Calu3 (cell line): ENCODE results near the gene EYS. TPM values are rescaled to one million over a fixed set of nuclear protein-coding genes. Genes with fewer than 3 reads are reported as not detected.
"Not testable (repeated sequence)": the region's sequence is repeated elsewhere in the genome, so short reads cannot be mapped to it uniquely, and the experiment has no call there.

Source experiments
- BruUV-seq: library from RNA; stranded (reverse); fragments of 400-500 nt; replicated peaks from 2 replicates; lab custom pipeline; 2021; lab: Mats Ljungman, UMichigan
- CTCF ChIA-PET: fragments of 300-600 bp; sonication (Branson Sonifier 250); formaldehyde crosslinking; loops from one replicate; lab custom pipeline; 2022; ENCODE audit warnings: antibody characterized with exemption; lab: Charles Lee
- DNase-seq: peaks from one replicate; pipeline ENCODE4 v3.0.0; 2022
- H3K27ac Mint-ChIP-seq: one replicate; pipeline ENCODE4 v1.8.0; 2022; ENCODE audit warnings: mixed read lengths; ENCODE audit not compliant: unreplicated experiment
- H3K27me3 Mint-ChIP-seq: one replicate; pipeline ENCODE4 v1.8.0; 2022; ENCODE audit warnings: mixed read lengths; ENCODE audit not compliant: unreplicated experiment
- H3K36me3 Mint-ChIP-seq: one replicate; pipeline ENCODE4 v1.8.0; 2022; ENCODE audit warnings: mild to moderate bottlenecking, moderate library complexity, mixed read lengths; ENCODE audit not compliant: insufficient read depth, unreplicated experiment
- H3K4me1 Mint-ChIP-seq: one replicate; pipeline ENCODE4 v1.8.0; 2022; ENCODE audit warnings: mild to moderate bottlenecking, low read depth, mixed read lengths; ENCODE audit not compliant: unreplicated experiment
- H3K4me3 Mint-ChIP-seq: one replicate; pipeline ENCODE4 v1.8.0; 2022; ENCODE audit warnings: mild to moderate bottlenecking, low read depth, moderate library complexity, mixed read lengths; ENCODE audit not compliant: unreplicated experiment
- H3K9me3 Mint-ChIP-seq: one replicate; pipeline ENCODE4 v1.8.0; 2022; ENCODE audit warnings: low read depth, mixed read lengths; ENCODE audit not compliant: unreplicated experiment
- CTCF ChIP-seq: fragments of 200-600 bp; IDR thresholded peaks from one replicate; pipeline ENCODE4 v1.8.0; 2022; ENCODE audit warnings: antibody characterized with exemption; ENCODE audit not compliant: unreplicated experiment
- intact Hi-C: fragments of 100-400 bp; cut with micrococcal nuclease; formaldehyde crosslinking; loops from one replicate; pipeline ENCODE4 v1.10.0; 2022; ENCODE audit not compliant: unreplicated experiment
- total RNA-seq: library from RNA; stranded (reverse); gene quantifications from 2 replicates; pipeline ENCODE4 v1.2.3, GENCODE V29; 2022

The EYS gene
- total RNA-seq, 1 experiment from 2014 or later = not detected

- no peak for DNase-seq
- Mint-ChIP-seq H3K4me1 (peaks cover 54% of the 10 kb centered on the region), H3K27me3 (no peaks in the 10 kb centered on the region), H3K4me3 (no peak overlapping the region), H3K9me3 (no peaks in the 10 kb centered on the region), H3K27ac (no peak overlapping the region), H3K36me3 (no peaks in the 10 kb centered on the region)
- BruUV-seq = no TSS peak
- TF ChIP-seq CTCF = no peak
- CTCF ChIA-PET = no interaction called here
- intact Hi-C loops = loop anchor here (2.0 to 5.0 kb wide), 3 partner anchors 206 to 495 kb away; no protein-coding TSS in a partner anchor
Measured at GRCh38 chr6:63803371-63803770, 1903.7 kb downstream of the EYS start.

GRCh38 chr6:63802606-63803206, 1904.3 kb downstream of the EYS start:
- intact Hi-C loops = loop anchor here (2.0 to 5.0 kb wide), 3 partner anchors 205 to 494 kb away; no protein-coding TSS in a partner anchor
- H3K4me1 Mint-ChIP-seq = peaks cover 54% of the 10 kb centered on the region
- CTCF ChIA-PET = interaction anchor here (0.6 to 2.1 kb wide), 16 partner anchors 20 to 506 kb away, joined by 3 to 26 read pairs (median 3); no protein-coding TSS in a partner anchor
- no peaks in the 10 kb centered on the region for H3K9me3 Mint-ChIP-seq
- TF ChIP-seq CTCF = no peak
- peak; percentile 6 for DNase-seq
- H3K27ac Mint-ChIP-seq = no peak overlapping the region
- H3K27me3 Mint-ChIP-seq = no peaks in the 10 kb centered on the region
- no peaks in the 10 kb centered on the region for H3K36me3 Mint-ChIP-seq
- BruUV-seq = no TSS peak
- H3K4me3 Mint-ChIP-seq = no peak overlapping the region

- H3K4me1 Mint-ChIP-seq = peaks cover 35% of the 10 kb centered on the region
- not testable (repeated sequence) for DNase-seq, H3K4me3 Mint-ChIP-seq, H3K27me3 Mint-ChIP-seq, H3K36me3 Mint-ChIP-seq, H3K9me3 Mint-ChIP-seq, H3K27ac Mint-ChIP-seq, BruUV-seq
- intact Hi-C loops = loop anchor here (5.0 kb wide), 1 partner anchor 203 kb away; no protein-coding TSS in a partner anchor
- CTCF ChIA-PET = interaction anchor here (0.6 to 1.0 kb wide), 4 partner anchors 17 to 448 kb away, joined by 3 to 5 read pairs (median 4); no protein-coding TSS in a partner anchor
Measured at GRCh38 chr6:63800386-63800785, 1906.6 kb downstream of the EYS start.

GRCh38 chr6:63799813-63800212, 1907.2 kb downstream of the EYS start:
- CTCF ChIA-PET = interaction anchor here (0.6 to 1.0 kb wide), 2 partner anchors 380 to 448 kb away, joined by 3 to 5 read pairs; no protein-coding TSS in a partner anchor
- H3K36me3 Mint-ChIP-seq = no peaks in the 10 kb centered on the region
- intact Hi-C loops = loop anchor here (5.0 kb wide), 1 partner anchor 203 kb away; no protein-coding TSS in a partner anchor
- peaks cover 29% of the 10 kb centered on the region for H3K4me1 Mint-ChIP-seq
- peak overlapping the region; percentile 52 for H3K4me3 Mint-ChIP-seq
- no peaks in the 10 kb centered on the region for H3K27me3 Mint-ChIP-seq
- no peak for TF ChIP-seq CTCF
- BruUV-seq = no TSS peak
- peak overlapping the region; percentile 50 for H3K27ac Mint-ChIP-seq
- DNase-seq = peak; percentile 20
- no peaks in the 10 kb centered on the region for H3K9me3 Mint-ChIP-seq
